ENCODE data around the gene ADSL. TPM values are rescaled to one million over a fixed set of nuclear protein-coding genes. Genes with fewer than 3 reads are reported as not detected.

Gene ADSL
- total RNA-seq, 4 donors from 2014 or later = 32.2 to 163 (median 37.4) TPM

GRCh38 chr22:40408718-40409612 lies 62.7 kb downstream of the ADSL start:
- peaks cover 0 to 1% (median 0%) of the 10 kb centered on the region in 4 donors for H3K4me1 ChIP-seq
- no peak overlapping the region for H3K4me3 ChIP-seq
- no peaks in the 10 kb centered on the region for H3K9me3 ChIP-seq
- H3K36me3 ChIP-seq = peaks cover 0 to 78% (median 0%) of the 10 kb centered on the region in 3 donors
- TF ChIP-seq POLR2A (IDR thresholded peaks at IDR 0.05) = no peak
- TF ChIP-seq, protein P1, sequence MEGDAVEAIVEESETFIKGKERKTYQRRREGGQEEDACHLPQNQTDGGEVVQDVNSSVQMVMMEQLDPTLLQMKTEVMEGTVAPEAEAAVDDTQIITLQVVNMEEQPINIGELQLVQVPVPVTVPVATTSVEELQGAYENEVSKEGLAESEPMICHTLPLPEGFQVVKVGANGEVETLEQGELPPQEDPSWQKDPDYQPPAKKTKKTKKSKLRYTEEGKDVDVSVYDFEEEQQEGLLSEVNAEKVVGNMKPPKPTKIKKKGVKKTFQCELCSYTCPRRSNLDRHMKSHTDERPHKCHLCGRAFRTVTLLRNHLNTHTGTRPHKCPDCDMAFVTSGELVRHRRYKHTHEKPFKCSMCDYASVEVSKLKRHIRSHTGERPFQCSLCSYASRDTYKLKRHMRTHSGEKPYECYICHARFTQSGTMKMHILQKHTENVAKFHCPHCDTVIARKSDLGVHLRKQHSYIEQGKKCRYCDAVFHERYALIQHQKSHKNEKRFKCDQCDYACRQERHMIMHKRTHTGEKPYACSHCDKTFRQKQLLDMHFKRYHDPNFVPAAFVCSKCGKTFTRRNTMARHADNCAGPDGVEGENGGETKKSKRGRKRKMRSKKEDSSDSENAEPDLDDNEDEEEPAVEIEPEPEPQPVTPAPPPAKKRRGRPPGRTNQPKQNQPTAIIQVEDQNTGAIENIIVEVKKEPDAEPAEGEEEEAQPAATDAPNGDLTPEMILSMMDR (IDR thresholded peaks at IDR 0.05) = no peak
- no peak for DNase-seq
- no peaks in the 10 kb centered on the region for H3K27me3 ChIP-seq
- H3K27ac ChIP-seq = no peak overlapping the region

GRCh38 chr22:40409613-40410113 lies 63.4 kb downstream of the ADSL start:
- no peak for DNase-seq
- Histone ChIP-seq H3K4me3 (no peak overlapping the region), H3K36me3 (peaks cover 0 to 71% (median 0%) of the 10 kb centered on the region in 3 donors), H3K4me1 (peaks cover 0 to 3% (median 0%) of the 10 kb centered on the region in 4 donors), H3K27me3 (no peaks in the 10 kb centered on the region), H3K9me3 (no peaks in the 10 kb centered on the region), H3K27ac (no peak overlapping the region)
- TF ChIP-seq POLR2A (IDR thresholded peaks at IDR 0.05) = no peak
- TF ChIP-seq, protein P1 (IDR thresholded peaks at IDR 0.05) = no peak

- H3K36me3 ChIP-seq = peaks cover 0 to 65% (median 0%) of the 10 kb centered on the region in 3 donors
- no peaks in the 10 kb centered on the region for H3K9me3 ChIP-seq
- DNase-seq = no peak
- H3K4me1 ChIP-seq = peaks cover 0 to 7% (median 0%) of the 10 kb centered on the region in 4 donors
- H3K27me3 ChIP-seq = no peaks in the 10 kb centered on the region
- TF ChIP-seq, protein P1 (IDR thresholded peaks at IDR 0.05) = no peak
- TF ChIP-seq POLR2A (IDR thresholded peaks at IDR 0.05) = no peak
- H3K4me3 ChIP-seq = no peak overlapping the region
- H3K27ac ChIP-seq = no peak overlapping the region
These were observed 64.0 kb downstream of the ADSL start for GRCh38 chr22:40410272-40410671.

GRCh38 chr22:40410731-40411505 lies 64.6 kb downstream of the ADSL start:
- Histone ChIP-seq H3K27ac (no peak overlapping the region), H3K4me3 (no peak overlapping the region), H3K9me3 (no peaks in the 10 kb centered on the region), H3K27me3 (no peaks in the 10 kb centered on the region), H3K4me1 (peaks cover 0 to 13% (median 2%) of the 10 kb centered on the region in 4 donors), H3K36me3 (peaks cover 0 to 62% (median 0%) of the 10 kb centered on the region in 3 donors)
- no peak for DNase-seq
- TF ChIP-seq, protein P1 (IDR thresholded peaks at IDR 0.05) = no peak
- no peak for TF ChIP-seq POLR2A (IDR thresholded peaks at IDR 0.05)

- H3K4me3 ChIP-seq = no peak overlapping the region
- no peaks in the 10 kb centered on the region for H3K9me3 ChIP-seq
- no peak for TF ChIP-seq POLR2A (IDR thresholded peaks at IDR 0.05)
- TF ChIP-seq, protein P1 (IDR thresholded peaks at IDR 0.05) = no peak
- H3K36me3 ChIP-seq = peaks cover 0 to 62% (median 0%) of the 10 kb centered on the region in 3 donors
- no peak overlapping the region for H3K27ac ChIP-seq
- H3K4me1 ChIP-seq = peaks cover 0 to 14% (median 4%) of the 10 kb centered on the region in 4 donors
- H3K27me3 ChIP-seq = no peaks in the 10 kb centered on the region
- no peak for DNase-seq
These were observed 65.2 kb downstream of the ADSL start for GRCh38 chr22:40411506-40411861.
